Neural crest cell (in vitro differentiated cells): Measurements from ENCODE around the gene LMAN1. TPM values are rescaled to one million over a fixed set of nuclear protein-coding genes. Genes with fewer than 3 reads are reported as not detected.

Experiments used
- DNase-seq: peaks from one replicate; pipeline ENCODE4 v3.0.0; 2021; ENCODE audit warnings: low read depth, mixed read lengths, low spot score
- H3K27ac Mint-ChIP-seq: one replicate; pipeline ENCODE4 v1.8.0; 2021; ENCODE audit warnings: mild to moderate bottlenecking, mixed read lengths; ENCODE audit not compliant: unreplicated experiment
- H3K27me3 Mint-ChIP-seq: 2 replicates; pipeline ENCODE4 v1.8.0; 2021; ENCODE audit warnings: low read depth, mild to moderate bottlenecking, mixed read lengths
- H3K36me3 Mint-ChIP-seq: 2 replicates; pipeline ENCODE4 v1.8.0; 2021; ENCODE audit warnings: low read depth, mild to moderate bottlenecking, mixed read lengths
- H3K4me1 Mint-ChIP-seq: 2 replicates; pipeline ENCODE4 v1.8.0; 2021; ENCODE audit warnings: mixed read lengths
- H3K4me3 Mint-ChIP-seq: one replicate; pipeline ENCODE4 v1.8.0; 2021; ENCODE audit warnings: mild to moderate bottlenecking, mixed read lengths
- H3K9me3 Mint-ChIP-seq: 2 replicates; pipeline ENCODE4 v1.8.0; 2021; ENCODE audit warnings: mixed read lengths
- CTCF ChIP-seq: fragments of 200-600 bp; sonication (generic); conservative IDR thresholded peaks from 2 replicates; pipeline ENCODE4 v1.5.0; 2021; ENCODE audit warnings: antibody characterized with exemption, mild to moderate bottlenecking
- total RNA-seq: library from RNA; stranded (reverse); gene quantifications from 2 replicates; pipeline ENCODE4 v1.2.1, GENCODE V29; 2021

LMAN1 gene
- total RNA-seq, 1 donor from 2014 or later, result 55.3 TPM

GRCh38 chr18:59359576-59359952 is 499 bp upstream of the LMAN1 start:
- DNase-seq, result no peak
- H3K9me3 Mint-ChIP-seq, result no peaks in the 10 kb centered on the region

GRCh38 chr18:59358414-59358711 is 702 bp downstream of the LMAN1 start:
- peaks cover 6% of the 10 kb centered on the region for H3K36me3 Mint-ChIP-seq
- peaks cover 18% of the 10 kb centered on the region for H3K4me1 Mint-ChIP-seq
- no peak for TF ChIP-seq CTCF
- peaks cover 25% of the 10 kb centered on the region for H3K27me3 Mint-ChIP-seq
- no peak for DNase-seq
- peak overlapping the region; percentile 93 for H3K4me3 Mint-ChIP-seq
- H3K9me3 Mint-ChIP-seq, result no peaks in the 10 kb centered on the region
- peak overlapping the region; percentile 98 for H3K27ac Mint-ChIP-seq

More at GRCh38 chr18:59359576-59359952, 499 bp upstream of the LMAN1 start:
- peak overlapping the region; percentile 85 for H3K4me3 Mint-ChIP-seq
- peaks cover 34% of the 10 kb centered on the region for H3K27me3 Mint-ChIP-seq
- TF ChIP-seq CTCF, result no peak
- H3K36me3 Mint-ChIP-seq, result peaks cover 5% of the 10 kb centered on the region
- no peak overlapping the region for H3K27ac Mint-ChIP-seq
- H3K4me1 Mint-ChIP-seq, result peaks cover 18% of the 10 kb centered on the region

- Mint-ChIP-seq H3K36me3 (peaks cover 6% of the 10 kb centered on the region), H3K27ac (no peak overlapping the region), H3K4me3 (peak overlapping the region; percentile 93), H3K4me1 (peaks cover 18% of the 10 kb centered on the region), H3K27me3 (peaks cover 20% of the 10 kb centered on the region), H3K9me3 (no peaks in the 10 kb centered on the region)
- TF ChIP-seq CTCF, result no peak
- DNase-seq, result no peak
Measured at GRCh38 chr18:59357928-59358327, 1.1 kb downstream of the LMAN1 start.

- H3K36me3 Mint-ChIP-seq, result peaks cover 12% of the 10 kb centered on the region
- no peak overlapping the region for H3K4me3 Mint-ChIP-seq
- peaks cover 18% of the 10 kb centered on the region for H3K4me1 Mint-ChIP-seq
Measured at GRCh38 chr18:59354731-59355130, 4.3 kb downstream of the LMAN1 start.

GRCh38 chr18:59353079-59353680 is 5.9 kb downstream of the LMAN1 start:
- H3K27ac Mint-ChIP-seq, result no peak overlapping the region
- no peak overlapping the region for H3K4me3 Mint-ChIP-seq
- TF ChIP-seq CTCF, result no peak
- peaks cover 16% of the 10 kb centered on the region for H3K4me1 Mint-ChIP-seq
- H3K27me3 Mint-ChIP-seq, result no peaks in the 10 kb centered on the region
- no peaks in the 10 kb centered on the region for H3K9me3 Mint-ChIP-seq
- DNase-seq, result no peak
- peaks cover 17% of the 10 kb centered on the region for H3K36me3 Mint-ChIP-seq

More at GRCh38 chr18:59354731-59355130, 4.3 kb downstream of the LMAN1 start:
- no peak for DNase-seq
- Mint-ChIP-seq H3K27me3 (peaks cover 3% of the 10 kb centered on the region), H3K27ac (no peak overlapping the region), H3K9me3 (no peaks in the 10 kb centered on the region)
- no peak for TF ChIP-seq CTCF
